Measurements from ENCODE around the gene KXD1.
A peak's percentile ranks its signal among the peaks of the same experiment; 100 is the strongest.

GRCh38 chr19:18571564-18572344, 14.1 kb downstream of the KXD1 start, which contains the start of gene UBA52:
- no peak for TF ChIP-seq CTCF (conservative IDR thresholded peaks at IDR 0.05)
- peak; percentile 83; the same call in 1 of the 2 replicates for TF ChIP-seq ZFX (IDR thresholded peaks at IDR 0.05)

Data from C4-2B (cell line).